Measurements from ENCODE around the gene KLHL29.

The KLHL29 gene

DNA sequence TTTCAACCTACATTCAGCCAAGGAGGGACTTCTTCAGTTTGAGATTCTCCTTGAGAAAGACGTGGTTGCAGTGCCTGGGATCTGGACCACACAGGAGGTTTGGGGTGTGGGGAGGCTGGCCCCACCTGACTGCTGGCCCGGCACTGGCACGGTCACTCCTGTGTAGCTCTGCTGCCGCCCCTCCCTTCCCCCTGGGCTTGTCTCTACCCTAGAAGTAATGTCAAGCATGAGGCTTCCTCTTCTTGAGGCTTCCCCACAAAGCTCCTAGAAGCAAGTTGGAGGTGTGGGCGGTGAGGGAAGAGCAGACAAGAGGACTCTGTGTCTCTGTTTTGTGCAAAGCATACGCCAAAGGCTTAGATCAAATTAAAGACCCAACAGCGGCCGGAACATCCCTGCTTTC, 8.7 kb downstream of the KLHL29 start:
- Histone ChIP-seq H3K27me3 (no peaks in the 10 kb centered on the region), H3K9me3 (no peaks in the 10 kb centered on the region), H3K4me3 (ENCODE audit: low read depth, low read length) (no peak overlapping the region), H3K36me3 (no peaks in the 10 kb centered on the region), H3K4me1 (peaks cover 3% of the 10 kb centered on the region; the same call in 1 of the 2 replicates)
- no peak for DNase-seq
- TF ChIP-seq CTCF (IDR thresholded peaks at IDR 0.05; ENCODE audit: low read depth, low read length) = no peak

DNA sequence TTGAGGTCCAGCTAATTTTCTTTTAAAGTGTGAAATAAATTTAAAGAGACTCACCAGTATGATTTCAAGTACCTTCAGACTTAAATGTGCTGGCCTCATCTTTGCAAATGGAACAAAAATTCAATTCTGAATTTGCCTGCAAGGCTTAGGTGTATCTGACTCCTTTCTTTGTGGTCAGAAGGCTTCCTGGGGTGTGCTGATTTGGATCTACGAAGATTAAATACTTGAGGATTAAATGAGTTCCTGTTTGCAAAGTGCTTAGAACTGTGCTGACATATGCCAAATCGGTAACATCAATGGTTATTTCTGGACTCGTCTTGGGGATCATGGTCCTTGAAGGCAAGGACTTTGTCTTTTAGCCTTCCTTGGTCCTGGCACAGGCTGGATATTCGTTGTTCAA, 9.7 kb downstream of the KLHL29 start:
- Histone ChIP-seq H3K27me3 (no peaks in the 10 kb centered on the region), H3K36me3 (no peaks in the 10 kb centered on the region), H3K4me3 (ENCODE audit: low read depth, low read length) (no peak overlapping the region), H3K9me3 (no peaks in the 10 kb centered on the region), H3K4me1 (peaks cover 3% of the 10 kb centered on the region; the same call in 1 of the 2 replicates)
- no peak for TF ChIP-seq CTCF (IDR thresholded peaks at IDR 0.05; ENCODE audit: low read depth, low read length)
- no peak for DNase-seq

- Histone ChIP-seq H3K36me3 (no peaks in the 10 kb centered on the region), H3K27me3 (no peaks in the 10 kb centered on the region), H3K4me3 (ENCODE audit: low read depth, low read length) (no peak overlapping the region), H3K4me1 (no peaks in the 10 kb centered on the region), H3K9me3 (no peaks in the 10 kb centered on the region)
- no peak for TF ChIP-seq CTCF (IDR thresholded peaks at IDR 0.05; ENCODE audit: low read depth, low read length)
- DNase-seq = no peak
Measured at GRCh38 chr2:23397478-23397877, 12.5 kb downstream of the KLHL29 start.

GRCh38 chr2:23399674-23400261, 14.8 kb downstream of the KLHL29 start:
- no peaks in the 10 kb centered on the region for H3K36me3 ChIP-seq
- no peaks in the 10 kb centered on the region for H3K27me3 ChIP-seq
- no peak for DNase-seq
- no peak overlapping the region for H3K4me3 ChIP-seq (ENCODE audit: low read depth, low read length)
- H3K9me3 ChIP-seq = no peaks in the 10 kb centered on the region
- TF ChIP-seq CTCF (IDR thresholded peaks at IDR 0.05; ENCODE audit: low read depth, low read length) = peak; percentile 29; the same call in 1 of the 2 replicates
- peaks cover 10% of the 10 kb centered on the region for H3K4me1 ChIP-seq

DNA sequence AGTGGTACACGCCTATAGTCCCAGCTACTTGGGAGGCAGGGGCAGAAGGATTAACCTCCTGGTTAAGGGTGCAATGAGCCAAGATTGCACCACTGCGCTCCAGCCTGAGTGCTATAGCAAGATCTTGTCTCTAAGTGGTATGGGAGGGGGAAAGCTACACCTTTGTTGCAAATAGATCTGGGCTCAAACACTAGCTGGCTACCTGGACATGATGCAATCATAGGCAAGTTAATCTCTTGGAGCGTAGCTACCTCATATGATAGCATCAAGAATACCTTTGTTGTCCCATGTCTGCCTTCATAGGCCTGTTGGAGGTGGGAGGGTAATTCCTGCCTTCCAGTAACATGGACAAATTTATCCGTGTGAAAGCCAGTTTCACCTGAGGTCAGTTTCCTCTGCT, 15.7 kb downstream of the KLHL29 start:
- Histone ChIP-seq H3K36me3 (no peaks in the 10 kb centered on the region), H3K27me3 (no peaks in the 10 kb centered on the region), H3K4me3 (ENCODE audit: low read depth, low read length) (no peak overlapping the region), H3K9me3 (no peaks in the 10 kb centered on the region), H3K4me1 (peaks cover 12% of the 10 kb centered on the region)
- no peak for TF ChIP-seq CTCF (IDR thresholded peaks at IDR 0.05; ENCODE audit: low read depth, low read length)
- DNase-seq = no peak

- no peak for DNase-seq
- Histone ChIP-seq H3K27me3 (no peaks in the 10 kb centered on the region), H3K4me3 (ENCODE audit: low read depth, low read length) (no peak overlapping the region), H3K4me1 (peaks cover 12% of the 10 kb centered on the region), H3K36me3 (no peaks in the 10 kb centered on the region), H3K9me3 (no peaks in the 10 kb centered on the region)
- TF ChIP-seq CTCF (IDR thresholded peaks at IDR 0.05; ENCODE audit: low read depth, low read length) = no peak
Measured at GRCh38 chr2:23401427-23402204, 16.6 kb downstream of the KLHL29 start.
